Measurements from ENCODE around the gene HEATR5A. TPM values are rescaled to one million over a fixed set of nuclear protein-coding genes. Genes with fewer than 3 reads are reported as not detected.

HEATR5A gene
- total RNA-seq, 4 donors from 2014 or later: 15.3 to 58.4 (median 38.5) TPM

GRCh38 chr14:31449136-31449535, 28.8 kb upstream of the HEATR5A start:
- no peaks in the 10 kb centered on the region for H3K9me3 ChIP-seq
- no peak overlapping the region for H3K27ac ChIP-seq
- H3K4me1 ChIP-seq: no peaks in the 10 kb centered on the region
- peaks cover 0 to 10% (median 3%) of the 10 kb centered on the region in 4 donors for H3K36me3 ChIP-seq
- intact Hi-C loops (cut with DNase I; ENCODE audit: low total_unique reads): no loop called here
- 79 to 87% methylated on average over 8 of the region's 8 CpGs for WGBS, 2 donors (ENCODE audit: low coverage in 1 of 2)
- in situ Hi-C loops (cut with MboI; ENCODE audit: low pct_ligation_motif_present in 1 of 4, low pct_unique_long_range_greater_than_20kb in 1 of 4, low sequenced_read_pairs in 3 of 4): no loop called here
- H3K4me3 ChIP-seq: no peak overlapping the region
- no peaks in the 10 kb centered on the region for H3K27me3 ChIP-seq
- no peak for DNase-seq
- no peak for TF ChIP-seq CTCF (IDR thresholded peaks at IDR 0.05)
- no peak for TF ChIP-seq POLR2AphosphoS5 (IDR thresholded peaks at IDR 0.05)
- no peak for TF ChIP-seq POLR2A (IDR thresholded peaks at IDR 0.05)

DNA sequence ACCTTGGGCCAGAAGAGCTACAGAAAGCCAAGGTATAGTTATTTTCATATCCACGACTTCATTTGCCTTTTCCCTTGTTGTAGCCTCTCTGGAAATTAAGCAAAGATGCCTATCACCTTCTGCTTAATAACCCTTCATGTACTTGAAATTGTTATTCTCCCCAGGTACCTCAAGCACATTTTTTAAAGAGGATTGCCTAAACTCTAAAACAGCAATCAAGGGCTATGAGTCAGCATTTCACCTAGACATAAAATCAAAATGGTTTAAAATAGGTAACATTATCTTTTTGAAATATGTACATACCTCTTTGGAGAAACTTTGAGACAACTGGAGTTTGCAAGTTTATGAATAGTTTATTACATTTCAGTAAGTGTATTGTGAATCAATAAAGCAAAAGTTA, 25.4 kb upstream of the HEATR5A start:
- WGBS, 2 donors (ENCODE audit: low coverage in 1 of 2): 97% methylated on average over 1 of the region's 1 CpG; no CpG with 5 or more reads in 1 of the 2 donors
- Histone ChIP-seq H3K27ac (no peak overlapping the region), H3K4me1 (no peaks in the 10 kb centered on the region), H3K4me3 (no peak overlapping the region), H3K36me3 (no peaks in the 10 kb centered on the region), H3K9me3 (no peaks in the 10 kb centered on the region), H3K27me3 (no peaks in the 10 kb centered on the region)
- DNase-seq: no peak
- intact Hi-C loops (cut with DNase I; ENCODE audit: low total_unique reads): no loop called here
- TF ChIP-seq CTCF (IDR thresholded peaks at IDR 0.05): no peak
- no peak for TF ChIP-seq POLR2A (IDR thresholded peaks at IDR 0.05)
- TF ChIP-seq EP300 (IDR thresholded peaks at IDR 0.05; ENCODE audit: low read depth): no peak
- TF ChIP-seq POLR2AphosphoS5 (IDR thresholded peaks at IDR 0.05): no peak
- in situ Hi-C loops (cut with MboI; ENCODE audit: low pct_ligation_motif_present in 1 of 4, low pct_unique_long_range_greater_than_20kb in 1 of 4, low sequenced_read_pairs in 3 of 4): no loop called here

DNA sequence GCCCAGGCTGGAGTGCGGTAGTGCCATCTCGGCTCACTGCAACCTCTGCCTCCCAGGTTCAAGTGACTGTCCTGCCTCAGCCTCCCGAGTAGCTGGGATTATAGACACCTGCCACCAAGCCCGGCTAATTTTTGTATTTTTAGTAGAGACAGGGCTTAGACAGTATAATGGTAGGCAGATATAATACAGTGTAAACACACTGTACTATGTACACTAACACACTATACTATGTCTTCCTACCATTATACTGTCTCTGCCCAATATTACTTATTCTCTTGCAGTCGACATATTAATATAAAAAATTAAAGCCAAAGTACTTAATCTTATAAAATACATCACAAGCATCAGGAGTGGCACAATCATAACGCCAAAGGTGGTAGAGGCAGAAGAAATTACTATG, 21.9 kb upstream of the HEATR5A start:
- Histone ChIP-seq H3K9me3 (no peaks in the 10 kb centered on the region), H3K27me3 (no peaks in the 10 kb centered on the region), H3K27ac (no peak overlapping the region), H3K36me3 (no peaks in the 10 kb centered on the region), H3K4me3 (no peak overlapping the region), H3K4me1 (no peaks in the 10 kb centered on the region)
- 92 to 97% methylated on average over 6 of the region's 6 CpGs for WGBS, 2 donors (ENCODE audit: low coverage in 1 of 2)
- intact Hi-C loops (cut with DNase I; ENCODE audit: low total_unique reads): no loop called here
- no peak for DNase-seq
- in situ Hi-C loops (cut with MboI; ENCODE audit: low pct_ligation_motif_present in 1 of 4, low pct_unique_long_range_greater_than_20kb in 1 of 4, low sequenced_read_pairs in 3 of 4): no loop called here
- no peak for TF ChIP-seq EP300 (IDR thresholded peaks at IDR 0.05; ENCODE audit: low read depth)
- no peak for TF ChIP-seq POLR2A (IDR thresholded peaks at IDR 0.05)
- no peak for TF ChIP-seq CTCF (IDR thresholded peaks at IDR 0.05)
- no peak for TF ChIP-seq POLR2AphosphoS5 (IDR thresholded peaks at IDR 0.05)

GRCh38 chr14:31441273-31442111, 21.1 kb upstream of the HEATR5A start:
- no peak for DNase-seq
- Histone ChIP-seq H3K27ac (peak overlapping the region in 1 of 4 donors; percentile 26), H3K4me1 (no peaks in the 10 kb centered on the region), H3K36me3 (no peaks in the 10 kb centered on the region), H3K4me3 (no peak overlapping the region), H3K27me3 (no peaks in the 10 kb centered on the region), H3K9me3 (no peaks in the 10 kb centered on the region)
- intact Hi-C loops (cut with DNase I; ENCODE audit: low total_unique reads) (no loop called here), in situ Hi-C loops (cut with MboI; ENCODE audit: low pct_ligation_motif_present in 1 of 4, low pct_unique_long_range_greater_than_20kb in 1 of 4, low sequenced_read_pairs in 3 of 4) (no loop called here)
- no peak for TF ChIP-seq EP300 (IDR thresholded peaks at IDR 0.05; ENCODE audit: low read depth)
- TF ChIP-seq POLR2AphosphoS5 (IDR thresholded peaks at IDR 0.05): no peak
- no peak for TF ChIP-seq CTCF (IDR thresholded peaks at IDR 0.05)
- no peak for TF ChIP-seq POLR2A (IDR thresholded peaks at IDR 0.05)
- 87 to 88% methylated on average over 4 to 7 of the region's 7 CpGs for WGBS, 2 donors (ENCODE audit: low coverage in 1 of 2)

Measured in transverse colon (tissue), 4 donors.